WTC11 (cell line): ENCODE results near the gene SOX18. TPM values are rescaled to one million over a fixed set of nuclear protein-coding genes. Genes with fewer than 3 reads are reported as not detected.

Source experiments
- GRHL2 ChIP-seq: fragments of 250-450 bp; sonication (Bioruptor Pico); IDR thresholded peaks from 2 replicates; pipeline ENCODE4 v1.8.0; 2022; ENCODE audit warnings: mild to moderate bottlenecking, moderate library complexity; ENCODE audit not compliant: insufficient replicate concordance, severe bottlenecking
- HMGA2 ChIP-seq: fragments of 250-450 bp; sonication (Bioruptor Pico); IDR thresholded peaks from 2 replicates; pipeline ENCODE4 v1.4.0; 2021; ENCODE audit warnings: mild to moderate bottlenecking, moderate library complexity
- IRF2 ChIP-seq: sonication (generic); formaldehyde crosslinking; IDR thresholded peaks from 2 replicates; pipeline ENCODE4 v1.8.0; 2022; ENCODE audit warnings: low read depth, missing genetic modification reagents, borderline replicate concordance
- MXD4 ChIP-seq: fragments of 250-450 bp; sonication (Bioruptor Pico); IDR thresholded peaks from 2 replicates; pipeline ENCODE4 v1.8.0; 2021; ENCODE audit warnings: mild to moderate bottlenecking, moderate library complexity, borderline replicate concordance
- NFATC4 ChIP-seq: fragments of 250-450 bp; sonication (Bioruptor Pico); IDR thresholded peaks from 2 replicates; pipeline ENCODE4 v1.9.0; 2021; ENCODE audit warnings: mild to moderate bottlenecking
- NFYB ChIP-seq: sonication (generic); formaldehyde crosslinking; conservative IDR thresholded peaks from 2 replicates; pipeline ENCODE4 v1.8.0; 2022; ENCODE audit warnings: low read depth, missing genetic modification reagents
- RELA ChIP-seq: sonication (generic); formaldehyde crosslinking; IDR thresholded peaks from 2 replicates; pipeline ENCODE4 v1.8.1; 2022; ENCODE audit warnings: missing genetic modification reagents, mild to moderate bottlenecking, borderline replicate concordance
- SMAD3 ChIP-seq: sonication (generic); formaldehyde crosslinking; IDR thresholded peaks from 2 replicates; pipeline ENCODE4 v1.8.0; 2022; ENCODE audit warnings: missing genetic modification reagents, mild to moderate bottlenecking, borderline replicate concordance
- SMAD4 ChIP-seq: sonication (generic); formaldehyde crosslinking; IDR thresholded peaks from 2 replicates; pipeline ENCODE4 v1.8.0; 2022; ENCODE audit warnings: mild to moderate bottlenecking, missing genetic modification reagents
- SOX15 ChIP-seq: fragments of 250-450 bp; sonication (Bioruptor Pico); IDR thresholded peaks from 2 replicates; pipeline ENCODE4 v1.9.0; 2021; ENCODE audit warnings: mild to moderate bottlenecking
- TEAD4 ChIP-seq: sonication (generic); formaldehyde crosslinking; IDR thresholded peaks from 2 replicates; pipeline ENCODE4 v1.8.0; 2022; ENCODE audit warnings: mild to moderate bottlenecking, missing genetic modification reagents
- ZBTB21 ChIP-seq: sonication (generic); formaldehyde crosslinking; IDR thresholded peaks from 2 replicates; pipeline ENCODE4 v1.8.1; 2023; ENCODE audit warnings: mild to moderate bottlenecking, missing genetic modification reagents, borderline replicate concordance
- ZNF263 ChIP-seq: sonication (generic); formaldehyde crosslinking; IDR thresholded peaks from 2 replicates; pipeline ENCODE4 v1.8.1; 2022; ENCODE audit warnings: low read depth, mild to moderate bottlenecking, moderate library complexity, missing genetic modification reagents
- ZNF396 ChIP-seq: fragments of 250-450 bp; sonication (Bioruptor Pico); IDR thresholded peaks from 2 replicates; pipeline ENCODE4 v1.8.0; 2021; ENCODE audit warnings: mild to moderate bottlenecking, moderate library complexity, borderline replicate concordance
- ZNF416 ChIP-seq: fragments of 250-450 bp; sonication (Bioruptor Pico); IDR thresholded peaks from 2 replicates; pipeline ENCODE4 v1.9.0; 2021; ENCODE audit warnings: mild to moderate bottlenecking, inconsistent platforms
- total RNA-seq: library from RNA; stranded (reverse); gene quantifications from 3 replicates; pipeline ENCODE4 v1.2.3, GENCODE V29; 2021
- TF ChIP-seq, protein P1 (sequence below): fragments of 250-450 bp; sonication (Bioruptor Pico); IDR thresholded peaks from 2 replicates; pipeline ENCODE4 v2.1.2; 2022; ENCODE audit warnings: mild to moderate bottlenecking, moderate library complexity
- TF ChIP-seq, protein P2 (sequence below): sonication (generic); formaldehyde crosslinking; IDR thresholded peaks from 2 replicates; pipeline ENCODE4 v1.8.1; 2022; ENCODE audit warnings: mild to moderate bottlenecking, moderate library complexity, missing genetic modification reagents
- TF ChIP-seq, protein P3 (sequence below): sonication (generic); formaldehyde crosslinking; IDR thresholded peaks from 2 replicates; pipeline ENCODE4 v1.8.1; 2023; ENCODE audit warnings: mild to moderate bottlenecking, missing genetic modification reagents
- TF ChIP-seq, protein P4 (sequence below): fragments of 250-450 bp; sonication (Bioruptor Pico); IDR thresholded peaks from 2 replicates; pipeline ENCODE4 v1.9.0; 2021; ENCODE audit warnings: moderate library complexity, mild to moderate bottlenecking, inconsistent platforms, borderline replicate concordance
- TF ChIP-seq, protein P5 (sequence below): sonication (generic); formaldehyde crosslinking; IDR thresholded peaks from 2 replicates; pipeline ENCODE4 v1.8.0; 2023; ENCODE audit warnings: missing genetic modification reagents
- TF ChIP-seq, protein P6 (sequence below): sonication (generic); formaldehyde crosslinking; IDR thresholded peaks from 2 replicates; pipeline ENCODE4 v1.8.0; 2022; ENCODE audit warnings: mild to moderate bottlenecking, missing genetic modification reagents
- TF ChIP-seq, protein P7 (sequence below): sonication (generic); formaldehyde crosslinking; IDR thresholded peaks from 2 replicates; pipeline ENCODE4 v1.8.0; 2022; ENCODE audit warnings: missing genetic modification reagents
- TF ChIP-seq, protein P8 (sequence below): sonication (generic); formaldehyde crosslinking; IDR thresholded peaks from 2 replicates; pipeline ENCODE4 v1.8.1; 2022; ENCODE audit warnings: low read depth, missing genetic modification reagents, borderline replicate concordance
- TF ChIP-seq, protein P9 (sequence below): sonication (generic); formaldehyde crosslinking; IDR thresholded peaks from 2 replicates; pipeline ENCODE4 v1.8.0; 2022; ENCODE audit warnings: mild to moderate bottlenecking, missing genetic modification reagents

The SOX18 gene
- total RNA-seq, 1 experiment from 2014 or later, result 0.81 TPM

DNA sequence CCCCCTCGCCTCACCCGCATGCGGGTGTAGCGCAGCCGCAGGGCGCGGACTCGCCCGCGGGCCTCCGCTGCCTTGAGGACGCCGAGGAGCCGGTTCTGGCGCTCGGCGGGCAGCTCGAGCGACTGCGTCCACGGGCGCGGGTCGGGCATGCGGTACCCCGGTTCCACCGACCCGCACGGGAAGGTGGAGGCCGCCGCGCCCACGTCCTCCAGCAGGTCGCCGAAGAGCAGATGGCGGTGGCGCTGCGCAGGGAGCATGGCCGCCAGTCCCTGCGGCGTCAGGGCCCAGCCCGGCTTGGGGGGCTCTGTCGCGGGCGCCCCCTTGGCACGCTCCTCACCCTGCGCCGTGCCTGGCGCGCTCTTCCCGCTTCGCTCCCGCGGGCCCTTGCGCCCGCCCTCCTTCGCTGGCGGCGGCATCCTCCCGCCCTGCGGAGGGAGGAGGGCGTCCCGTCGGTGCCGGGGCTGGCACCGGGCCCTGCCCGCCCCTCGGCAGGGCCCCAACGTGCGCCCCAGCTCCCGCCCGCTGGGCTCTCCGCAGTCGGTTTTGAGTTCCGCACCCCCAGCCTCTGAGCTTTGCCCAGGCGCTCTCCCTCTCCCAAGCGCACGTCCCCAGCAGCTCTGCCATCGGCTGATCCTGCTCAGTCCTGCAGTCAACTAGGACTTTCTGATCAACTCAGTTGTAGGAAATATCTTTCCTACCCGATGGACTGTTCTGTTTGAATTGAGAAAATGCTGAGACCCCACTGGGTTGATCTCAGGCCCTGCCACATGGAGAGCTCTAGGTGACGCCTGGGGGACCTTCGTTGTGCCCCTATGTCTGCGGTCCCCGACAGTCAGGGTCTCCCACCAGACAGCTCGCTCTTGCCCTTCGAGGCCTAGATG lies 34.6 kb upstream of the SOX18 start, which contains the start of gene LKAAEAR1 (continued):
- TF ChIP-seq, protein P1, sequence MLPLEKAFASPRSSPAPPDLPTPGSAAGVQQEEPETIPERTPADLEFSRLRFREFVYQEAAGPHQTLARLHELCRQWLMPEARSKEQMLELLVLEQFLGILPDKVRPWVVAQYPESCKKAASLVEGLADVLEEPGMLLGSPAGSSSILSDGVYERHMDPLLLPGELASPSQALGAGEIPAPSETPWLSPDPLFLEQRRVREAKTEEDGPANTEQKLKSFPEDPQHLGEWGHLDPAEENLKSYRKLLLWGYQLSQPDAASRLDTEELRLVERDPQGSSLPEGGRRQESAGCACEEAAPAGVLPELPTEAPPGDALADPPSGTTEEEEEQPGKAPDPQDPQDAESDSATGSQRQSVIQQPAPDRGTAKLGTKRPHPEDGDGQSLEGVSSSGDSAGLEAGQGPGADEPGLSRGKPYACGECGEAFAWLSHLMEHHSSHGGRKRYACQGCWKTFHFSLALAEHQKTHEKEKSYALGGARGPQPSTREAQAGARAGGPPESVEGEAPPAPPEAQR (CRISPR knock-in tag), result no peak
- TF ChIP-seq NFYB (CRISPR knock-in tag), result no peak
- TF ChIP-seq HMGA2 (CRISPR knock-in tag), result no peak
- TF ChIP-seq, protein P2, sequence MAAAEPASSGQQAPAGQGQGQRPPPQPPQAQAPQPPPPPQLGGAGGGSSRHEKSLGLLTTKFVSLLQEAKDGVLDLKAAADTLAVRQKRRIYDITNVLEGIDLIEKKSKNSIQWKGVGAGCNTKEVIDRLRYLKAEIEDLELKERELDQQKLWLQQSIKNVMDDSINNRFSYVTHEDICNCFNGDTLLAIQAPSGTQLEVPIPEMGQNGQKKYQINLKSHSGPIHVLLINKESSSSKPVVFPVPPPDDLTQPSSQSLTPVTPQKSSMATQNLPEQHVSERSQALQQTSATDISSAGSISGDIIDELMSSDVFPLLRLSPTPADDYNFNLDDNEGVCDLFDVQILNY, result no peak
- TF ChIP-seq, protein P3, sequence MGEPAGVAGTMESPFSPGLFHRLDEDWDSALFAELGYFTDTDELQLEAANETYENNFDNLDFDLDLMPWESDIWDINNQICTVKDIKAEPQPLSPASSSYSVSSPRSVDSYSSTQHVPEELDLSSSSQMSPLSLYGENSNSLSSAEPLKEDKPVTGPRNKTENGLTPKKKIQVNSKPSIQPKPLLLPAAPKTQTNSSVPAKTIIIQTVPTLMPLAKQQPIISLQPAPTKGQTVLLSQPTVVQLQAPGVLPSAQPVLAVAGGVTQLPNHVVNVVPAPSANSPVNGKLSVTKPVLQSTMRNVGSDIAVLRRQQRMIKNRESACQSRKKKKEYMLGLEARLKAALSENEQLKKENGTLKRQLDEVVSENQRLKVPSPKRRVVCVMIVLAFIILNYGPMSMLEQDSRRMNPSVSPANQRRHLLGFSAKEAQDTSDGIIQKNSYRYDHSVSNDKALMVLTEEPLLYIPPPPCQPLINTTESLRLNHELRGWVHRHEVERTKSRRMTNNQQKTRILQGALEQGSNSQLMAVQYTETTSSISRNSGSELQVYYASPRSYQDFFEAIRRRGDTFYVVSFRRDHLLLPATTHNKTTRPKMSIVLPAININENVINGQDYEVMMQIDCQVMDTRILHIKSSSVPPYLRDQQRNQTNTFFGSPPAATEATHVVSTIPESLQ (CRISPR knock-in tag), result no peak
- TF ChIP-seq ZNF416 (CRISPR knock-in tag), result no peak
- no peak for TF ChIP-seq GRHL2 (CRISPR knock-in tag)
- TF ChIP-seq, protein P4, sequence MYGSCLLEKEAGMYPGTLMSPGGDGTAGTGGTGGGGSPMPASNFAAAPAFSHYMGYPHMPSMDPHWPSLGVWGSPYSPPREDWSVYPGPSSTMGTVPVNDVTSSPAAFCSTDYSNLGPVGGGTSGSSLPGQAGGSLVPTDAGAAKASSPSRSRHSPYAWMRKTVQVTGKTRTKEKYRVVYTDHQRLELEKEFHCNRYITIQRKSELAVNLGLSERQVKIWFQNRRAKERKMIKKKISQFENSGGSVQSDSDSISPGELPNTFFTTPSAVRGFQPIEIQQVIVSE (CRISPR knock-in tag), result no peak
- no peak for TF ChIP-seq ZNF396 (CRISPR knock-in tag)
- no peak for TF ChIP-seq SMAD4
- no peak for TF ChIP-seq MXD4 (CRISPR knock-in tag)
- TF ChIP-seq ZNF263, result no peak
- TF ChIP-seq IRF2 (CRISPR knock-in tag), result no peak
- TF ChIP-seq SOX15 (CRISPR knock-in tag), result no peak
- TF ChIP-seq, protein P5, sequence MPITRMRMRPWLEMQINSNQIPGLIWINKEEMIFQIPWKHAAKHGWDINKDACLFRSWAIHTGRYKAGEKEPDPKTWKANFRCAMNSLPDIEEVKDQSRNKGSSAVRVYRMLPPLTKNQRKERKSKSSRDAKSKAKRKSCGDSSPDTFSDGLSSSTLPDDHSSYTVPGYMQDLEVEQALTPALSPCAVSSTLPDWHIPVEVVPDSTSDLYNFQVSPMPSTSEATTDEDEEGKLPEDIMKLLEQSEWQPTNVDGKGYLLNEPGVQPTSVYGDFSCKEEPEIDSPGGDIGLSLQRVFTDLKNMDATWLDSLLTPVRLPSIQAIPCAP, result no peak
- TF ChIP-seq, protein P6, sequence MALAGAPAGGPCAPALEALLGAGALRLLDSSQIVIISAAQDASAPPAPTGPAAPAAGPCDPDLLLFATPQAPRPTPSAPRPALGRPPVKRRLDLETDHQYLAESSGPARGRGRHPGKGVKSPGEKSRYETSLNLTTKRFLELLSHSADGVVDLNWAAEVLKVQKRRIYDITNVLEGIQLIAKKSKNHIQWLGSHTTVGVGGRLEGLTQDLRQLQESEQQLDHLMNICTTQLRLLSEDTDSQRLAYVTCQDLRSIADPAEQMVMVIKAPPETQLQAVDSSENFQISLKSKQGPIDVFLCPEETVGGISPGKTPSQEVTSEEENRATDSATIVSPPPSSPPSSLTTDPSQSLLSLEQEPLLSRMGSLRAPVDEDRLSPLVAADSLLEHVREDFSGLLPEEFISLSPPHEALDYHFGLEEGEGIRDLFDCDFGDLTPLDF, result no peak
- TF ChIP-seq, protein P7, sequence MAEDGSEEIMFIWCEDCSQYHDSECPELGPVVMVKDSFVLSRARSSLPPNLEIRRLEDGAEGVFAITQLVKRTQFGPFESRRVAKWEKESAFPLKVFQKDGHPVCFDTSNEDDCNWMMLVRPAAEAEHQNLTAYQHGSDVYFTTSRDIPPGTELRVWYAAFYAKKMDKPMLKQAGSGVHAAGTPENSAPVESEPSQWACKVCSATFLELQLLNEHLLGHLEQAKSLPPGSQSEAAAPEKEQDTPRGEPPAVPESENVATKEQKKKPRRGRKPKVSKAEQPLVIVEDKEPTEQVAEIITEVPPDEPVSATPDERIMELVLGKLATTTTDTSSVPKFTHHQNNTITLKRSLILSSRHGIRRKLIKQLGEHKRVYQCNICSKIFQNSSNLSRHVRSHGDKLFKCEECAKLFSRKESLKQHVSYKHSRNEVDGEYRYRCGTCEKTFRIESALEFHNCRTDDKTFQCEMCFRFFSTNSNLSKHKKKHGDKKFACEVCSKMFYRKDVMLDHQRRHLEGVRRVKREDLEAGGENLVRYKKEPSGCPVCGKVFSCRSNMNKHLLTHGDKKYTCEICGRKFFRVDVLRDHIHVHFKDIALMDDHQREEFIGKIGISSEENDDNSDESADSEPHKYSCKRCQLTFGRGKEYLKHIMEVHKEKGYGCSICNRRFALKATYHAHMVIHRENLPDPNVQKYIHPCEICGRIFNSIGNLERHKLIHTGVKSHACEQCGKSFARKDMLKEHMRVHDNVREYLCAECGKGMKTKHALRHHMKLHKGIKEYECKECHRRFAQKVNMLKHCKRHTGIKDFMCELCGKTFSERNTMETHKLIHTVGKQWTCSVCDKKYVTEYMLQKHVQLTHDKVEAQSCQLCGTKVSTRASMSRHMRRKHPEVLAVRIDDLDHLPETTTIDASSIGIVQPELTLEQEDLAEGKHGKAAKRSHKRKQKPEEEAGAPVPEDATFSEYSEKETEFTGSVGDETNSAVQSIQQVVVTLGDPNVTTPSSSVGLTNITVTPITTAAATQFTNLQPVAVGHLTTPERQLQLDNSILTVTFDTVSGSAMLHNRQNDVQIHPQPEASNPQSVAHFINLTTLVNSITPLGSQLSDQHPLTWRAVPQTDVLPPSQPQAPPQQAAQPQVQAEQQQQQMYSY, result no peak
- TF ChIP-seq ZBTB21 (CRISPR knock-in tag), result no peak
- no peak for TF ChIP-seq TEAD4 (CRISPR knock-in tag)
- TF ChIP-seq RELA (CRISPR knock-in tag), result no peak
- TF ChIP-seq, protein P8, sequence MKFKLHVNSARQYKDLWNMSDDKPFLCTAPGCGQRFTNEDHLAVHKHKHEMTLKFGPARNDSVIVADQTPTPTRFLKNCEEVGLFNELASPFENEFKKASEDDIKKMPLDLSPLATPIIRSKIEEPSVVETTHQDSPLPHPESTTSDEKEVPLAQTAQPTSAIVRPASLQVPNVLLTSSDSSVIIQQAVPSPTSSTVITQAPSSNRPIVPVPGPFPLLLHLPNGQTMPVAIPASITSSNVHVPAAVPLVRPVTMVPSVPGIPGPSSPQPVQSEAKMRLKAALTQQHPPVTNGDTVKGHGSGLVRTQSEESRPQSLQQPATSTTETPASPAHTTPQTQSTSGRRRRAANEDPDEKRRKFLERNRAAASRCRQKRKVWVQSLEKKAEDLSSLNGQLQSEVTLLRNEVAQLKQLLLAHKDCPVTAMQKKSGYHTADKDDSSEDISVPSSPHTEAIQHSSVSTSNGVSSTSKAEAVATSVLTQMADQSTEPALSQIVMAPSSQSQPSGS (CRISPR knock-in tag), result no peak
- TF ChIP-seq, protein P9, sequence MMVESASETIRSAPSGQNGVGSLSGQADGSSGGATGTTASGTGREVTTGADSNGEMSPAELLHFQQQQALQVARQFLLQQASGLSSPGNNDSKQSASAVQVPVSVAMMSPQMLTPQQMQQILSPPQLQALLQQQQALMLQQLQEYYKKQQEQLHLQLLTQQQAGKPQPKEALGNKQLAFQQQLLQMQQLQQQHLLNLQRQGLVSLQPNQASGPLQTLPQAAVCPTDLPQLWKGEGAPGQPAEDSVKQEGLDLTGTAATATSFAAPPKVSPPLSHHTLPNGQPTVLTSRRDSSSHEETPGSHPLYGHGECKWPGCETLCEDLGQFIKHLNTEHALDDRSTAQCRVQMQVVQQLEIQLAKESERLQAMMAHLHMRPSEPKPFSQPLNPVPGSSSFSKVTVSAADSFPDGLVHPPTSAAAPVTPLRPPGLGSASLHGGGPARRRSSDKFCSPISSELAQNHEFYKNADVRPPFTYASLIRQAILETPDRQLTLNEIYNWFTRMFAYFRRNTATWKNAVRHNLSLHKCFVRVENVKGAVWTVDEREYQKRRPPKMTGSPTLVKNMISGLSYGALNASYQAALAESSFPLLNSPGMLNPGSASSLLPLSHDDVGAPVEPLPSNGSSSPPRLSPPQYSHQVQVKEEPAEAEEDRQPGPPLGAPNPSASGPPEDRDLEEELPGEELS (CRISPR knock-in tag), result peak; percentile 69
- no peak for TF ChIP-seq NFATC4 (CRISPR knock-in tag)
- TF ChIP-seq SMAD3 (CRISPR knock-in tag), result no peak
